ENCODE measurements around the gene PLCB3. TPM values are rescaled to one million over a fixed set of nuclear protein-coding genes. Genes with fewer than 3 reads are reported as not detected.

The PLCB3 gene
- total RNA-seq, 1 donor from 2014 or later = 36.2 TPM

GRCh38 chr11:64258356-64258755 lies 7.0 kb downstream of the PLCB3 start:
- Mint-ChIP-seq H3K9me3 (ENCODE audit: unreplicated experiment) (peaks cover 6% of the 10 kb centered on the region), H3K4me1 (ENCODE audit: low read depth, unreplicated experiment) (peaks cover 4% of the 10 kb centered on the region), H3K27ac (ENCODE audit: unreplicated experiment) (no peak overlapping the region), H3K27me3 (ENCODE audit: unreplicated experiment) (peaks cover 16% of the 10 kb centered on the region), H3K4me3 (ENCODE audit: unreplicated experiment) (no peak overlapping the region), H3K36me3 (ENCODE audit: unreplicated experiment) (no peaks in the 10 kb centered on the region)
- DNase-seq = no peak
- TF ChIP-seq CTCF (IDR thresholded peaks at IDR 0.05; ENCODE audit: partially characterized antibody, unreplicated experiment) = no peak

GRCh38 chr11:64258946-64259532 lies 7.7 kb downstream of the PLCB3 start:
- no peaks in the 10 kb centered on the region for H3K36me3 Mint-ChIP-seq (ENCODE audit: unreplicated experiment)
- no peak for TF ChIP-seq CTCF (IDR thresholded peaks at IDR 0.05; ENCODE audit: partially characterized antibody, unreplicated experiment)
- H3K27me3 Mint-ChIP-seq (ENCODE audit: unreplicated experiment) = peaks cover 16% of the 10 kb centered on the region
- no peak overlapping the region for H3K27ac Mint-ChIP-seq (ENCODE audit: unreplicated experiment)
- H3K4me1 Mint-ChIP-seq (ENCODE audit: low read depth, unreplicated experiment) = no peaks in the 10 kb centered on the region
- DNase-seq = no peak
- peaks cover 6% of the 10 kb centered on the region for H3K9me3 Mint-ChIP-seq (ENCODE audit: unreplicated experiment)
- no peak overlapping the region for H3K4me3 Mint-ChIP-seq (ENCODE audit: unreplicated experiment)

DNA sequence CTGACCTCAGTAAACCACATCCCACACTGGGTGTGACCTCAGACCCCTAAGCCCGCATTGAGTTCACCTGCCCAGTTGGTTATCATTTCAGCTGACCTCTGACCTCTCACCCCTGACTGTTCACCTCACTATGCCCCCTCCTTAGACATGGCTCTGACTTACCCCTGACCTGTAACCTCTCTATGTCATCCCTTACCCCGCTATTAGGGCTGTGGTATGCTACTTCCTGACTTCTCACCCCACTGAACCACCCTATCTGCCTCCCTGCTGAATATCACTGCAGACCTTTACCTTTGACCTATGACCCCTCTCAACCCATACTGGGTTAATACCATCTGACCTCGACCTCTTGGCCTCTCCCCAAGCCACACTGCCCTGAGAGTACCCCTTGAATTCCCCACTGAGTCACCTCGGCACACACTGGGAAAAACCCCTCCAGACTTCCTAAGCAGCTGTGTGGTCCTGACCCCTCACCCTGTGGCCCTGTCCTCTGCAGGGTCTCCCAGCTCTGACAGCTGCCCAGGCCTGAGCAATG lies 8.3 kb downstream of the PLCB3 start:
- Mint-ChIP-seq H3K9me3 (ENCODE audit: unreplicated experiment) (peaks cover 6% of the 10 kb centered on the region), H3K27ac (ENCODE audit: unreplicated experiment) (no peak overlapping the region), H3K36me3 (ENCODE audit: unreplicated experiment) (no peaks in the 10 kb centered on the region), H3K4me3 (ENCODE audit: unreplicated experiment) (no peak overlapping the region), H3K4me1 (ENCODE audit: low read depth, unreplicated experiment) (no peaks in the 10 kb centered on the region), H3K27me3 (ENCODE audit: unreplicated experiment) (peaks cover 16% of the 10 kb centered on the region)
- no peak for TF ChIP-seq CTCF (IDR thresholded peaks at IDR 0.05; ENCODE audit: partially characterized antibody, unreplicated experiment)
- no peak for DNase-seq

- peaks cover 15% of the 10 kb centered on the region for H3K27me3 Mint-ChIP-seq (ENCODE audit: unreplicated experiment)
- H3K4me3 Mint-ChIP-seq (ENCODE audit: unreplicated experiment) = no peak overlapping the region
- H3K9me3 Mint-ChIP-seq (ENCODE audit: unreplicated experiment) = peaks cover 6% of the 10 kb centered on the region
- no peak for DNase-seq
- H3K36me3 Mint-ChIP-seq (ENCODE audit: unreplicated experiment) = no peaks in the 10 kb centered on the region
- TF ChIP-seq CTCF (IDR thresholded peaks at IDR 0.05; ENCODE audit: partially characterized antibody, unreplicated experiment) = no peak
- H3K27ac Mint-ChIP-seq (ENCODE audit: unreplicated experiment) = no peak overlapping the region
- no peaks in the 10 kb centered on the region for H3K4me1 Mint-ChIP-seq (ENCODE audit: low read depth, unreplicated experiment)
Observed at GRCh38 chr11:64260147-64260708, 8.9 kb downstream of the PLCB3 start.

DNA sequence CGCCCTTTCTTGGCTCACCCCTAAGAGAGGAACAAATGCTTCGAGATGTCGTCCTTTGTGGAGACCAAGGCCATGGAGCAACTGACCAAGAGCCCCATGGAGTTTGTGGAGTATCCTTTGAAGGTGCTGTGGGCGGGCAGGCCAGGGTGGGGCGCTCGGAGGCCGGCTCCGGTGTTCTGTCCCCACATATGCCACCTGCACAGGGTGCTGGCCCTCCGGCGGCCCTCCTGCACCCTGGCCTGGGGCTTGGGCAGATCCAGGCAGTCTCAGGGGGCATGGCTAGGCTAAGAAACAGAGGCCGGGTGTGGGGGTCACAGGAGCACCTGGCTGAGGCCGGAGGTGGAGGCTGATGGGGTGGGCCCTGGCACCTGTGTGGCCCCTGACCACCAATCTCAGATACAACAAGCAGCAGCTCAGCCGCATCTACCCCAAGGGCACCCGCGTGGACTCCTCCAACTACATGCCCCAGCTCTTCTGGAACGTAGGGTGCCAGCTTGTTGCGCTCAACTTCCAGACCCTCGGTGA lies 10.3 kb downstream of the PLCB3 start:
- H3K4me1 Mint-ChIP-seq (ENCODE audit: low read depth, unreplicated experiment) = no peaks in the 10 kb centered on the region
- no peak overlapping the region for H3K4me3 Mint-ChIP-seq (ENCODE audit: unreplicated experiment)
- peaks cover 6% of the 10 kb centered on the region for H3K9me3 Mint-ChIP-seq (ENCODE audit: unreplicated experiment)
- peaks cover 13% of the 10 kb centered on the region for H3K27me3 Mint-ChIP-seq (ENCODE audit: unreplicated experiment)
- no peak for DNase-seq
- no peak overlapping the region for H3K27ac Mint-ChIP-seq (ENCODE audit: unreplicated experiment)
- no peak for TF ChIP-seq CTCF (IDR thresholded peaks at IDR 0.05; ENCODE audit: partially characterized antibody, unreplicated experiment)
- H3K36me3 Mint-ChIP-seq (ENCODE audit: unreplicated experiment) = no peaks in the 10 kb centered on the region

All from glutamatergic neuron (in vitro differentiated cells).